Measurements from ENCODE around the gene ZNF132. TPM values are rescaled to one million over a fixed set of nuclear protein-coding genes. Genes with fewer than 3 reads are reported as not detected.
A peak's percentile ranks its signal among the peaks of the same experiment; 100 is the strongest.

Gene ZNF132
- total and polyA plus RNA-seq, 9 of the 15 experiments (the other 6 are each of a cell fraction or from before 2014, with no cell fraction given), result 0.03 to 0.42 (median 0.10) TPM; not detected in 5

- peak in 1 of 2 experiments; percentile 4; a peak in 2 of 4 replicates for TF ChIP-seq MNT (conservative IDR thresholded peaks at IDR 0.05)
- TF ChIP-seq PBX2 (CRISPR knock-in tag; IDR thresholded peaks at IDR 0.05; ENCODE audit: low read depth), result no peak
- 0 out of 2 replicates have a peak, but pooled peaks have one; percentile 32 for TF ChIP-seq PBX2 (tag; conservative IDR thresholded peaks at IDR 0.05; ENCODE audit: low read depth)
- TF ChIP-seq RNF219 (CRISPR knock-in tag; IDR thresholded peaks at IDR 0.05), result no peak
- TF ChIP-seq HDAC2 (IDR thresholded peaks at IDR 0.05), result peak; percentile 4; the same call in 1 of the 2 replicates
- peak; percentile 58; the same call in 1 of the 2 replicates for TF ChIP-seq NFATC3 (IDR thresholded peaks at IDR 0.05)
- no peak for TF ChIP-seq EP300 (IDR thresholded peaks at IDR 0.05; ENCODE audit: low read length)
- TF ChIP-seq MLLT1 (IDR thresholded peaks at IDR 0.05), result 0 out of 4 replicates have a peak, but pooled peaks of 1 of the 2 experiments have one; percentile 13
- TF ChIP-seq PHF8 (IDR thresholded peaks at IDR 0.05; ENCODE audit: borderline replicate concordance, low read length), result peak; percentile 66
- TF ChIP-seq SMC3 (conservative IDR thresholded peaks at IDR 0.05; ENCODE audit: insufficient read depth, low read depth, low read length), result 0 out of 2 replicates have a peak, but pooled peaks have one; percentile 7
- TF ChIP-seq SIRT6 (IDR thresholded peaks at IDR 0.05; ENCODE audit: low read depth, low read length), result peak; percentile 59
- no peak for TF ChIP-seq GTF3C2 (IDR thresholded peaks at IDR 0.05; ENCODE audit: borderline replicate concordance, extremely low read depth, insufficient read length)
- TF ChIP-seq HNRNPUL1 (IDR thresholded peaks at IDR 0.05; ENCODE audit: low read length), result peak; percentile 36; the same call in 1 of the 2 replicates
- no peak for TF ChIP-seq POLR2AphosphoS2 (IDR thresholded peaks at IDR 0.05; ENCODE audit: low read length)
- no peak for TF ChIP-seq RFX5 (IDR thresholded peaks at IDR 0.05; ENCODE audit: low read depth, low read length)
Measured at GRCh38 chr19:58387338-58388174, 52.4 kb downstream of the ZNF132 start (continued).

Data from K562 (cell line).